GM20000 (cell line): ENCODE results near the gene NASP.

Experiments
- DNase-seq: peaks from one replicate; pipeline ENCODE4 v3.0.0; 2012; ENCODE audit warnings: low spot score
- CTCF ChIP-seq: IDR thresholded peaks from 2 replicates; pipeline ENCODE4 v1.5.1; 2012; ENCODE audit warnings: mild to moderate bottlenecking, control low read depth; ENCODE audit errors: extremely low read depth, missing control alignments

NASP gene

GRCh38 chr1:45557422-45557944 is 26.4 kb upstream of the NASP start:
- no peak for TF ChIP-seq CTCF
- no peak for DNase-seq

GRCh38 chr1:45563843-45564242 is 20.0 kb upstream of the NASP start:
- no peak for DNase-seq
- no peak for TF ChIP-seq CTCF

GRCh38 chr1:45566722-45567121 is 17.1 kb upstream of the NASP start:
- no peak for DNase-seq
- no peak for TF ChIP-seq CTCF

- no peak for TF ChIP-seq CTCF
- no peak for DNase-seq
Observed at GRCh38 chr1:45567911-45568310, 15.9 kb upstream of the NASP start.

GRCh38 chr1:45568421-45568820 is 15.4 kb upstream of the NASP start:
- DNase-seq, result no peak
- TF ChIP-seq CTCF, result no peak

- no peak for DNase-seq
- no peak for TF ChIP-seq CTCF
Observed at GRCh38 chr1:45569571-45569961, 14.3 kb upstream of the NASP start.

GRCh38 chr1:45569962-45570581 is 13.8 kb upstream of the NASP start:
- DNase-seq, result peak; percentile 63
- peak; percentile 98 for TF ChIP-seq CTCF
